HFF-Myc (cell line): ENCODE results near the gene PICALM.
"Not testable (repeated sequence)": the region's sequence is repeated elsewhere in the genome, so short reads cannot be mapped to it uniquely, and the experiment has no call there.

Experiments
- DNase-seq: peaks from one replicate; pipeline ENCODE4 v3.0.0-alpha.2; 2011; ENCODE audit warnings: low read depth; ENCODE audit errors: extremely low read depth
- H3K4me3 ChIP-seq: replicated peaks from 2 replicates; pipeline ENCODE4 v1.5.1; 2011; ENCODE audit warnings: low read depth, mild to moderate bottlenecking, control low read depth, low read length
- CTCF ChIP-seq: IDR thresholded peaks from 2 replicates; pipeline ENCODE4 v1.5.1; 2012; ENCODE audit warnings: mild to moderate bottlenecking, low read depth, low read length, control low read depth; ENCODE audit errors: missing control alignments

The PICALM gene

GRCh38 chr11:85953491-85954143 is 115.3 kb downstream of the PICALM start:
- no peak for DNase-seq
- H3K4me3 ChIP-seq: no peak overlapping the region
- no peak for TF ChIP-seq CTCF

GRCh38 chr11:85952108-85952485 is 116.8 kb downstream of the PICALM start:
- DNase-seq, H3K4me3 ChIP-seq: not testable (repeated sequence)

- H3K4me3 ChIP-seq: no peak overlapping the region
- no peak for DNase-seq
- no peak for TF ChIP-seq CTCF
These were observed 117.3 kb downstream of the PICALM start for GRCh38 chr11:85951428-85952107.

- no peak overlapping the region for H3K4me3 ChIP-seq
- no peak for DNase-seq
- TF ChIP-seq CTCF: no peak
These were observed 117.9 kb downstream of the PICALM start for GRCh38 chr11:85951049-85951405.

- TF ChIP-seq CTCF: no peak
- no peak for DNase-seq
These were observed 118.4 kb downstream of the PICALM start for GRCh38 chr11:85950317-85951048.

GRCh38 chr11:85949798-85950197 is 119.1 kb downstream of the PICALM start:
- TF ChIP-seq CTCF: no peak
- no peak for DNase-seq
- H3K4me3 ChIP-seq: no peak overlapping the region

More at GRCh38 chr11:85950317-85951048, 118.4 kb downstream of the PICALM start:
- no peak overlapping the region for H3K4me3 ChIP-seq

- no peak overlapping the region for H3K4me3 ChIP-seq
- no peak for TF ChIP-seq CTCF
- DNase-seq: no peak
These were observed 120.0 kb downstream of the PICALM start for GRCh38 chr11:85948884-85949283.
